IMR-90 (cell line): Measurements from ENCODE around the gene AFTPH. TPM values are rescaled to one million over a fixed set of nuclear protein-coding genes. Genes with fewer than 3 reads are reported as not detected.

Experiments
- ATAC-seq: fragments of 200-7000 bp; cut with Tn5 transposase; 2 replicates; pipeline ENCODE4 v1.9.1; 2020; ENCODE audit warnings: low read depth, mild to moderate bottlenecking, moderate library complexity
- BruUV-seq: library from RNA; stranded (reverse); fragments of 400-500 nt; replicated peaks from 2 replicates; lab custom pipeline; 2021; lab: Mats Ljungman, UMichigan
- CTCF ChIA-PET: fragments of 300-600 bp; formaldehyde crosslinking; extraction: SDS; loops from one replicate; lab custom pipeline; 2021; ENCODE audit warnings: antibody characterized with exemption; lab: Yijun Ruan, JAX
- POLR2A ChIA-PET: fragments of 300-600 bp; sonication (Branson Sonifier 250); formaldehyde crosslinking; loops from one replicate; lab custom pipeline; 2022; ENCODE audit warnings: antibody characterized with exemption; ENCODE audit not compliant: unreplicated experiment; lab: Charles Lee
- DNase-seq: peaks from one replicate; pipeline ENCODE4 v3.0.0; 2013
- H2AFZ ChIP-seq: replicated peaks from 2 replicates; pipeline ENCODE3; 2013; ENCODE audit warnings: low read length, mild to moderate bottlenecking; ENCODE audit not compliant: poor library complexity
- H2AK5ac ChIP-seq: 2 replicates; pipeline ENCODE4 v1.6.1; 2013; ENCODE audit warnings: low read depth, low read length, inconsistent platforms
- H2AK9ac ChIP-seq: replicated peaks from 2 replicates; pipeline ENCODE3; 2013; ENCODE audit warnings: mild to moderate bottlenecking, low read depth, low read length, moderate library complexity; ENCODE audit not compliant: poor library complexity
- H2BK120ac ChIP-seq: 2 replicates; pipeline ENCODE4 v1.6.1; 2013; ENCODE audit warnings: low read depth, low read length, inconsistent platforms
- H2BK15ac ChIP-seq: 3 replicates; pipeline ENCODE4 v1.6.1; 2013; ENCODE audit warnings: low read depth, low read length, inconsistent platforms
- H2BK20ac ChIP-seq: 2 replicates; pipeline ENCODE4 v1.6.1; 2013; ENCODE audit warnings: low read depth, mild to moderate bottlenecking, inconsistent platforms, low read length, moderate library complexity
- H2BK5ac ChIP-seq: 2 replicates; pipeline ENCODE4 v1.6.1; 2013; ENCODE audit warnings: mild to moderate bottlenecking, low read depth, low read length, inconsistent platforms; ENCODE audit not compliant: poor library complexity, severe bottlenecking
- H3K14ac ChIP-seq: replicated peaks from 2 replicates; pipeline ENCODE4 v1.6.1; 2013; ENCODE audit warnings: low read depth, low read length, inconsistent platforms
- H3K18ac ChIP-seq: 2 replicates; pipeline ENCODE4 v1.6.1; 2013; ENCODE audit warnings: low read depth, low read length, control low read depth
- H3K23ac ChIP-seq: 2 replicates; pipeline ENCODE4 v1.6.1; 2013; ENCODE audit warnings: low read depth, low read length, inconsistent platforms
- H3K27ac ChIP-seq: 2 replicates; pipeline ENCODE4 v1.5.1; 2013; ENCODE audit warnings: mild to moderate bottlenecking, control low read depth, low read length; ENCODE audit not compliant: insufficient read depth
- H3K27me3 ChIP-seq: 2 replicates; pipeline ENCODE4 v1.6.1; 2013; ENCODE audit warnings: low read length; ENCODE audit not compliant: control insufficient read depth, insufficient read depth
- H3K36me3 ChIP-seq: 2 replicates; pipeline ENCODE4 v1.6.1; 2013; ENCODE audit warnings: low read length, mixed read lengths; ENCODE audit not compliant: control insufficient read depth, insufficient read depth
- H3K4ac ChIP-seq: 2 replicates; pipeline ENCODE4 v1.6.1; 2013; ENCODE audit warnings: low read depth, low read length, inconsistent platforms
- H3K4me1 ChIP-seq: 2 replicates; pipeline ENCODE4 v1.6.1; 2013; ENCODE audit warnings: low read length, mixed read lengths; ENCODE audit not compliant: control insufficient read depth, insufficient read depth
- H3K4me2 ChIP-seq: 2 replicates; pipeline ENCODE4 v1.6.1; 2013; ENCODE audit warnings: low read depth, mild to moderate bottlenecking, control low read depth, low read length, moderate library complexity
- H3K4me3 ChIP-seq: 2 replicates; pipeline ENCODE4 v1.5.1; 2013; ENCODE audit warnings: low read depth, mild to moderate bottlenecking, control low read depth, low read length, moderate library complexity; ENCODE audit not compliant: insufficient read depth
- H3K56ac ChIP-seq: 2 replicates; pipeline ENCODE4 v1.6.1; 2013; ENCODE audit warnings: low read length, inconsistent platforms; ENCODE audit not compliant: insufficient read depth; ENCODE audit errors: extremely low read depth
- H3K79me1 ChIP-seq, 2 experiments: 2 replicates each; pipeline ENCODE4 v1.6.1; 2013; ENCODE audit warnings: low read length in 2 of 2, inconsistent platforms in 1 of 2, low read depth in 1 of 2
- H3K9ac ChIP-seq: 2 replicates; pipeline ENCODE4 v1.6.1; 2013; ENCODE audit warnings: low read depth, low read length, control low read depth
- H3K9me1 ChIP-seq: 2 replicates; pipeline ENCODE4 v1.6.1; 2013; ENCODE audit warnings: low read length, inconsistent platforms; ENCODE audit not compliant: insufficient read depth
- H3K9me3 ChIP-seq: 2 replicates; pipeline ENCODE4 v1.6.1; 2013; ENCODE audit warnings: low read length; ENCODE audit not compliant: control insufficient read depth, insufficient read depth
- H4K20me1 ChIP-seq: 2 replicates; pipeline ENCODE4 v1.6.1; 2013; ENCODE audit warnings: low read length, inconsistent platforms; ENCODE audit not compliant: insufficient read depth
- H4K5ac ChIP-seq: 2 replicates; pipeline ENCODE4 v1.6.1; 2013; ENCODE audit warnings: mild to moderate bottlenecking, low read depth, low read length, control low read depth
- H4K8ac ChIP-seq, 2 experiments: 2 replicates each; pipeline ENCODE4 v1.6.1; 2013; ENCODE audit warnings: low read depth in 2 of 2, low read length in 2 of 2, control low read depth in 1 of 2, inconsistent platforms in 1 of 2
- H4K91ac ChIP-seq: 2 replicates; pipeline ENCODE4 v1.6.1; 2013; ENCODE audit warnings: low read depth, low read length, inconsistent platforms; ENCODE audit not compliant: insufficient read depth
- CEBPB ChIP-seq: IDR thresholded peaks from 2 replicates; pipeline ENCODE4 v1.6.1; 2012; ENCODE audit warnings: low read depth, low read length, improper control_type of control experiment
- CHD1 ChIP-seq: IDR thresholded peaks from 2 replicates; pipeline ENCODE4 v1.6.1; 2012; ENCODE audit warnings: low read depth, low read length, improper control_type of control experiment
- WGBS, 2 experiments: methylation state at CpG; one replicate each; pipeline versions ENCODE4 v1.1.5 to v1.1.7; 2013; ENCODE audit warnings: missing lambda C conversion rate in 2 of 2; ENCODE audit not compliant: insufficient read length in 1 of 2; ENCODE audit errors: extremely low coverage in 2 of 2; 5-methylcytosine and 5-hydroxymethylcytosine counted together
- dilution Hi-C: fragments of 300-500 bp; cut with HindIII; formaldehyde crosslinking; loops from one replicate; pipeline ENCODE4 v1.14.3; 2018; ENCODE audit warnings: low sequenced_read_pairs; ENCODE audit not compliant: unreplicated experiment
- in situ Hi-C: fragments of 300-500 bp; cut with MboI; formaldehyde crosslinking; loops from 3 replicates; pipeline ENCODE4 v1.14.3; 2019; ENCODE audit warnings: low sequenced_read_pairs, inconsistent platforms, mixed read lengths
- intact Hi-C: fragments of 100-400 bp; cut with micrococcal nuclease; formaldehyde crosslinking; loops from 2 replicates; pipeline ENCODE4 v1.10.0; 2022
- polyA plus RNA-seq, 3 experiments: library from polyadenylated mRNA; depleted of rRNA; stranded (reverse); fragments of >200 nt; gene quantifications; 2 replicates each; pipeline ENCODE4 v1.2.3, GENCODE V29; 2012; ENCODE audit warnings: low replicate concordance in 1 of 3
- total RNA-seq: library from RNA; depleted of rRNA; stranded (reverse); fragments of >200 nt; gene quantifications from 2 replicates; pipeline ENCODE4 v1.2.3, GENCODE V29; 2012
- TF ChIP-seq, protein P1 (sequence below): fragments of 150-350 bp; IDR thresholded peaks from 2 replicates; pipeline ENCODE4 v1.6.1; 2017; ENCODE audit warnings: mild to moderate bottlenecking, antibody characterized with exemption, low read length, low read depth
- TF ChIP-seq, protein P2 (sequence below): conservative IDR thresholded peaks from 2 replicates; pipeline ENCODE4 v1.5.1; 2012; ENCODE audit warnings: mild to moderate bottlenecking, low read depth, low read length, improper control_type of control experiment

AFTPH gene
- total and polyA plus RNA-seq, 2 of the 4 experiments (the other 2 are of a cell fraction), result 9.4 to 19.9 TPM

DNA sequence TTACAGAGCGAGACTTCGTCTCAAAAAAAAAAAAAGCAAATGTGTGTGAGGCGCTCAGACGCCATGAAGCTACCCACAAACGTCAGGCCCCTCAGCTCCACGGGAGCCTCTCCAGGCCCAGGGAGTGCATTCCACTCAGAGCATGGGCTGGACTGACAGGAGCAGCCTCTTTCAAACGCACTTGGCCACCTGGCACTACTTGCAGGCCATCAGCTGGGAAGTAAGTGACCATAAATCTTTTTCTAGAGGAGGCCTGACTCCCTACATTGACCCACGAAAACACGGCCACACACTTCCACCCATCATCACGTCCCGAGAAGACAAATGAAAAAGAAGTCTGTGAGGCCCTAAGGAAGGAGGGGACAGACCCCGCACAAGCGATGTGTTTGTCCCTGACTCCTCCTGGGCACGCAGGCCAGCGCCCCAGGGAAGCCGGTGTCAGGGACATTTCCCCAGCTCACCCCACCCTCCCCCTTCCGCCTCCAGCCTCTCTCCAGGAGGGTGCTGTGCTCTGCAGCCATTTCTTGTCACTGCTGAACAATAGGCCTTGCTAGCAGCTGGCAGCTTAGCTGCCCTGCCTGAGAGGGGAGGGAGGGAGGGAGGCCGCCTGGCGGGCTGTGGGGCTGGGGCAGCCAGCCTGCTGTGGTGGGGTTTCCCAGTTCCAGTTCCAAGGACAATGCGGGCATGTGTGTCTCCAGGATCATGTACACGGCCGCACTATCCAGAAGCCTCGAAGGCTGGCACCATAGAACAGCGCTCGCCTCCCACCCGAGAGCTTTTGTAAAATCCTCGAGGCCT lies 103.0 kb downstream of the AFTPH start:
- peaks cover 12% of the 10 kb centered on the region for H4K20me1 ChIP-seq
- no peak overlapping the region for H3K23ac ChIP-seq
- H2BK20ac ChIP-seq, result no peak overlapping the region
- H3K9me1 ChIP-seq, result no peaks in the 10 kb centered on the region
- no peak overlapping the region for H3K27ac ChIP-seq
- no peak overlapping the region for H2BK15ac ChIP-seq
- no peak overlapping the region for H3K4me2 ChIP-seq
- in situ Hi-C loops (no loop called here), dilution Hi-C loops (no loop called here), intact Hi-C loops (no loop called here)
- H3K36me3 ChIP-seq, result peaks cover 6% of the 10 kb centered on the region
- no peak overlapping the region for H4K5ac ChIP-seq
- no peak overlapping the region for H3K56ac ChIP-seq
- ATAC-seq (no peak), DNase-seq (no peak)
- H3K4me3 ChIP-seq, result no peak overlapping the region
- peaks cover 31% of the 10 kb centered on the region for H3K27me3 ChIP-seq
- no peak overlapping the region for H3K14ac ChIP-seq
- no peak overlapping the region for H2AFZ ChIP-seq
- H3K18ac ChIP-seq, result no peak overlapping the region
- ChIA-PET CTCF (no interaction called here), POLR2A (no interaction called here)
- H2BK120ac ChIP-seq, result no peak overlapping the region
- no peak overlapping the region for H2BK5ac ChIP-seq
- TF ChIP-seq, protein P1, sequence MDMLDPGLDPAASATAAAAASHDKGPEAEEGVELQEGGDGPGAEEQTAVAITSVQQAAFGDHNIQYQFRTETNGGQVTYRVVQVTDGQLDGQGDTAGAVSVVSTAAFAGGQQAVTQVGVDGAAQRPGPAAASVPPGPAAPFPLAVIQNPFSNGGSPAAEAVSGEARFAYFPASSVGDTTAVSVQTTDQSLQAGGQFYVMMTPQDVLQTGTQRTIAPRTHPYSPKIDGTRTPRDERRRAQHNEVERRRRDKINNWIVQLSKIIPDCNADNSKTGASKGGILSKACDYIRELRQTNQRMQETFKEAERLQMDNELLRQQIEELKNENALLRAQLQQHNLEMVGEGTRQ, result no peak
- TF ChIP-seq CHD1, result no peak
- TF ChIP-seq CEBPB, result no peak
- TF ChIP-seq, protein P2, sequence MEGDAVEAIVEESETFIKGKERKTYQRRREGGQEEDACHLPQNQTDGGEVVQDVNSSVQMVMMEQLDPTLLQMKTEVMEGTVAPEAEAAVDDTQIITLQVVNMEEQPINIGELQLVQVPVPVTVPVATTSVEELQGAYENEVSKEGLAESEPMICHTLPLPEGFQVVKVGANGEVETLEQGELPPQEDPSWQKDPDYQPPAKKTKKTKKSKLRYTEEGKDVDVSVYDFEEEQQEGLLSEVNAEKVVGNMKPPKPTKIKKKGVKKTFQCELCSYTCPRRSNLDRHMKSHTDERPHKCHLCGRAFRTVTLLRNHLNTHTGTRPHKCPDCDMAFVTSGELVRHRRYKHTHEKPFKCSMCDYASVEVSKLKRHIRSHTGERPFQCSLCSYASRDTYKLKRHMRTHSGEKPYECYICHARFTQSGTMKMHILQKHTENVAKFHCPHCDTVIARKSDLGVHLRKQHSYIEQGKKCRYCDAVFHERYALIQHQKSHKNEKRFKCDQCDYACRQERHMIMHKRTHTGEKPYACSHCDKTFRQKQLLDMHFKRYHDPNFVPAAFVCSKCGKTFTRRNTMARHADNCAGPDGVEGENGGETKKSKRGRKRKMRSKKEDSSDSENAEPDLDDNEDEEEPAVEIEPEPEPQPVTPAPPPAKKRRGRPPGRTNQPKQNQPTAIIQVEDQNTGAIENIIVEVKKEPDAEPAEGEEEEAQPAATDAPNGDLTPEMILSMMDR, result no peak
- H3K9me3 ChIP-seq, result no peaks in the 10 kb centered on the region
- H4K91ac ChIP-seq, result no peak overlapping the region
- BruUV-seq, result no TSS peak
- no peak overlapping the region for H4K8ac ChIP-seq
- no peak overlapping the region for H2AK5ac ChIP-seq
- H3K79me1 ChIP-seq, result 0 out of 4 replicates have a peak, but pooled peaks cover 0 to 5% of the 10 kb centered on the region in 2 experiments
- 64% methylated on average over 10 of the region's 27 CpGs; no CpG with 5 or more reads in 1 of the 2 experiments for WGBS, 2 experiments
- H3K4me1 ChIP-seq, result no peaks in the 10 kb centered on the region; the same call in 1 of the 2 replicates
- no peak overlapping the region for H3K9ac ChIP-seq
- H2AK9ac ChIP-seq, result no peak overlapping the region
- H3K4ac ChIP-seq, result no peak overlapping the region
